GM12875 (cell line): ENCODE data around the gene BRSK2.
"Not testable (repeated sequence)": the region's sequence is repeated elsewhere in the genome, so short reads cannot be mapped to it uniquely, and the experiment has no call there.

Experiments used
- H3K4me3 ChIP-seq: one replicate; pipeline ENCODE4 v1.5.1; 2011; ENCODE audit warnings: low read depth, low read length, control low read depth
- CTCF ChIP-seq: IDR thresholded peaks from 2 replicates; pipeline ENCODE4 v1.5.1; 2011; ENCODE audit warnings: low read depth, mild to moderate bottlenecking, control low read depth, inconsistent platforms, low read length, moderate library complexity, borderline replicate concordance; ENCODE audit not compliant: insufficient read depth

BRSK2 gene

GRCh38 chr11:1509626-1510255, 120.0 kb downstream of the BRSK2 start:
- no peak for TF ChIP-seq CTCF
- H3K4me3 ChIP-seq = no peak overlapping the region

- H3K4me3 ChIP-seq = not testable (repeated sequence)
Measured at GRCh38 chr11:1510351-1510750, 120.6 kb downstream of the BRSK2 start.

GRCh38 chr11:1510928-1511327, 121.2 kb downstream of the BRSK2 start:
- TF ChIP-seq CTCF = no peak
- H3K4me3 ChIP-seq = no peak overlapping the region

GRCh38 chr11:1511937-1512496, 122.3 kb downstream of the BRSK2 start:
- no peak for TF ChIP-seq CTCF
- no peak overlapping the region for H3K4me3 ChIP-seq
